ENCODE measurements around the gene TSSK2.
"Not testable (repeated sequence)": the region's sequence is repeated elsewhere in the genome, so short reads cannot be mapped to it uniquely, and the experiment has no call there.

GRCh38 chr22:19084586-19084985 is 46.5 kb upstream of the TSSK2 start:
- TF ChIP-seq CTCF (IDR thresholded peaks at IDR 0.05; ENCODE audit: low read length); EZH2 (IDR thresholded peaks at IDR 0.05; ENCODE audit: borderline replicate concordance, low read length): not testable (repeated sequence)

Data from OCI-LY1 (cell line).